ENCODE measurements around the gene R3HDM4.

DNA sequence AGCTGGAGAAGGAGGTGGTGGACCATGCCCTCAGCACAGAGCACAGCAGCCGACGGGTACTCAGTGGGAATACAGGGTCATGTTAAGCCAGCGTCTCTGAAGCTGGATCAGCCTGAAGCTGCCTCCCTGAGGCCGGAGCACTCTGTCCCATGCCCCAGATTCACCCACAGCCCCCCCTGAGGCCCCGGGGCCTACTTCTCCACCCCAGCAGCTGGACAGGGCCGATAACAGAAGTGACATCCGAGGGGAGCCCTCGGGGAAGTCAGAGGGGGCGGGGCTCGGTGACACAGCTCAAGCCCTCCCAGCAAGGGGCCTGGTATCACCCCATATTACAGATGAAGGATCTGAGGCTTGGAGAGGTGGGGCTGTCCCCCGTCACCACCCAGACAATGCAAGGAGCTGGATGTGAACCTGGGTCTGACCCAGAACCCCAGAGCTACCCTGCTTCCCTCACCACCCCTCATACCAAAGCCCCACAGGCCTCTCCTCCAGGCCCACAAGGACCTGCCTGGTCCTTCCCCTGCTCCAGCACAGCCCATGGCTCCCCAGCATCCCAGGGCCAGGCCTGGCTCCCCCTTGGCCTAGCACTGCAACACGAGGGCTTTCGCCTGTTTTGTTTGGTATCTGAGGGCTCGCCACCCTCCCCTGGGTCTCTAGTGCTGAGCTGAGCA is 5.7 kb downstream of the R3HDM4 start:
- TF ChIP-seq POLR2AphosphoS5 (IDR thresholded peaks at IDR 0.05; ENCODE audit: low read depth) (no peak; the same call in 1 of the 2 replicates), GABPA (IDR thresholded peaks at IDR 0.05; ENCODE audit: low read depth) (no peak), SPI1 (IDR thresholded peaks at IDR 0.05; ENCODE audit: borderline replicate concordance, low read depth) (no peak)
- TF ChIP-seq, protein P1, sequence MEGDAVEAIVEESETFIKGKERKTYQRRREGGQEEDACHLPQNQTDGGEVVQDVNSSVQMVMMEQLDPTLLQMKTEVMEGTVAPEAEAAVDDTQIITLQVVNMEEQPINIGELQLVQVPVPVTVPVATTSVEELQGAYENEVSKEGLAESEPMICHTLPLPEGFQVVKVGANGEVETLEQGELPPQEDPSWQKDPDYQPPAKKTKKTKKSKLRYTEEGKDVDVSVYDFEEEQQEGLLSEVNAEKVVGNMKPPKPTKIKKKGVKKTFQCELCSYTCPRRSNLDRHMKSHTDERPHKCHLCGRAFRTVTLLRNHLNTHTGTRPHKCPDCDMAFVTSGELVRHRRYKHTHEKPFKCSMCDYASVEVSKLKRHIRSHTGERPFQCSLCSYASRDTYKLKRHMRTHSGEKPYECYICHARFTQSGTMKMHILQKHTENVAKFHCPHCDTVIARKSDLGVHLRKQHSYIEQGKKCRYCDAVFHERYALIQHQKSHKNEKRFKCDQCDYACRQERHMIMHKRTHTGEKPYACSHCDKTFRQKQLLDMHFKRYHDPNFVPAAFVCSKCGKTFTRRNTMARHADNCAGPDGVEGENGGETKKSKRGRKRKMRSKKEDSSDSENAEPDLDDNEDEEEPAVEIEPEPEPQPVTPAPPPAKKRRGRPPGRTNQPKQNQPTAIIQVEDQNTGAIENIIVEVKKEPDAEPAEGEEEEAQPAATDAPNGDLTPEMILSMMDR (IDR thresholded peaks at IDR 0.05; ENCODE audit: insufficient read depth, low read length) = no peak
- TF ChIP-seq, protein P2, sequence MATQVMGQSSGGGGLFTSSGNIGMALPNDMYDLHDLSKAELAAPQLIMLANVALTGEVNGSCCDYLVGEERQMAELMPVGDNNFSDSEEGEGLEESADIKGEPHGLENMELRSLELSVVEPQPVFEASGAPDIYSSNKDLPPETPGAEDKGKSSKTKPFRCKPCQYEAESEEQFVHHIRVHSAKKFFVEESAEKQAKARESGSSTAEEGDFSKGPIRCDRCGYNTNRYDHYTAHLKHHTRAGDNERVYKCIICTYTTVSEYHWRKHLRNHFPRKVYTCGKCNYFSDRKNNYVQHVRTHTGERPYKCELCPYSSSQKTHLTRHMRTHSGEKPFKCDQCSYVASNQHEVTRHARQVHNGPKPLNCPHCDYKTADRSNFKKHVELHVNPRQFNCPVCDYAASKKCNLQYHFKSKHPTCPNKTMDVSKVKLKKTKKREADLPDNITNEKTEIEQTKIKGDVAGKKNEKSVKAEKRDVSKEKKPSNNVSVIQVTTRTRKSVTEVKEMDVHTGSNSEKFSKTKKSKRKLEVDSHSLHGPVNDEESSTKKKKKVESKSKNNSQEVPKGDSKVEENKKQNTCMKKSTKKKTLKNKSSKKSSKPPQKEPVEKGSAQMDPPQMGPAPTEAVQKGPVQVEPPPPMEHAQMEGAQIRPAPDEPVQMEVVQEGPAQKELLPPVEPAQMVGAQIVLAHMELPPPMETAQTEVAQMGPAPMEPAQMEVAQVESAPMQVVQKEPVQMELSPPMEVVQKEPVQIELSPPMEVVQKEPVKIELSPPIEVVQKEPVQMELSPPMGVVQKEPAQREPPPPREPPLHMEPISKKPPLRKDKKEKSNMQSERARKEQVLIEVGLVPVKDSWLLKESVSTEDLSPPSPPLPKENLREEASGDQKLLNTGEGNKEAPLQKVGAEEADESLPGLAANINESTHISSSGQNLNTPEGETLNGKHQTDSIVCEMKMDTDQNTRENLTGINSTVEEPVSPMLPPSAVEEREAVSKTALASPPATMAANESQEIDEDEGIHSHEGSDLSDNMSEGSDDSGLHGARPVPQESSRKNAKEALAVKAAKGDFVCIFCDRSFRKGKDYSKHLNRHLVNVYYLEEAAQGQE (IDR thresholded peaks at IDR 0.05; ENCODE audit: insufficient replicate concordance, low read depth) = no peak

Data from HL-60 (cell line).